K562 (cell line): ENCODE measurements around the gene SND1. TPM values are rescaled to one million over a fixed set of nuclear protein-coding genes. Genes with fewer than 3 reads are reported as not detected.

Experiments
- ATAC-seq: fragments of 200-7000 bp; cut with Tn5 transposase; 3 replicates; pipeline ENCODE4 v1.9.1; 2020; ENCODE audit warnings: moderate library complexity
- BruUV-seq: library from RNA; stranded (reverse); fragments of 400-500 nt; replicated peaks from 2 replicates; lab custom pipeline; 2021; lab: Mats Ljungman, UMichigan
- CTCF ChIA-PET: fragments of 300-600 bp; formaldehyde crosslinking; extraction: SDS; loops from one replicate; lab custom pipeline; 2021; ENCODE audit warnings: low intra/inter-chr PET ratio; lab: Yijun Ruan, JAX
- POLR2A ChIA-PET: fragments of 300-600, 350-650 bp; sonication (Branson Sonifier 250); formaldehyde crosslinking; extraction: SDS; loops from one replicate; lab custom pipeline; 2021; ENCODE audit warnings: antibody characterized with exemption, inconsistent platforms; lab: Yijun Ruan, JAX
- DNase-seq, 4 experiments: peaks; one replicate each; pipeline versions ENCODE4 v3.0.0 to v3.0.0-alpha.2; 2011 to 2018; ENCODE audit warnings: low spot score in 3 of 4, mixed read lengths in 3 of 4; ENCODE audit errors: extremely low read depth in 1 of 4
- FAIRE-seq: peaks from 2 replicates; lab custom pipeline; 2011; peaks lifted over from hg19 to GRCh38; lab: Jason Lieb, UNC
- H2AFZ ChIP-seq: 2 replicates; pipeline ENCODE4 v1.6.0; 2011; ENCODE audit warnings: low read depth, low read length, control low read depth, inconsistent platforms
- H3K27ac ChIP-seq: fragments of 200-600 bp; 3 replicates; pipeline ENCODE4 v1.8.0; 2011; ENCODE audit warnings: low read depth, mild to moderate bottlenecking, control low read depth, inconsistent platforms, low read length, moderate library complexity, mixed read lengths; ENCODE audit errors: extremely low read depth
- H3K27me3 ChIP-seq, 2 experiments: fragments of 300-600 bp in 1 of 2; 2 replicates in 1 of 2; 3 replicates in 1 of 2; pipeline versions ENCODE4 v1.6.0 to v1.8.0; 2011; ENCODE audit warnings: inconsistent platforms in 2 of 2, low read length in 2 of 2, mild to moderate bottlenecking in 1 of 2, mixed read lengths in 1 of 2, moderate library complexity in 1 of 2; ENCODE audit not compliant: control insufficient read depth in 2 of 2, insufficient read depth in 2 of 2
- H3K36me3 ChIP-seq: fragments of 300-600 bp; 3 replicates; pipeline ENCODE4 v1.8.0; 2011; ENCODE audit warnings: mild to moderate bottlenecking, low read length, inconsistent platforms; ENCODE audit not compliant: control insufficient read depth, insufficient read depth
- H3K4me1 ChIP-seq, 2 experiments: fragments of 200-600 bp in 1 of 2; replicated peaks in 1 of 2; 2 replicates in 1 of 2; 3 replicates in 1 of 2; pipeline versions ENCODE4 v1.5.1 to v1.8.0; 2011; ENCODE audit warnings: inconsistent platforms in 2 of 2, low read length in 2 of 2, mild to moderate bottlenecking in 1 of 2, mixed read lengths in 1 of 2, moderate library complexity in 1 of 2; ENCODE audit not compliant: control insufficient read depth in 2 of 2, insufficient read depth in 2 of 2
- H3K4me2 ChIP-seq: 2 replicates; pipeline ENCODE4 v1.6.1; 2011; ENCODE audit warnings: low read length, control low read depth, inconsistent platforms, mixed read lengths; ENCODE audit not compliant: insufficient read depth
- H3K4me3 ChIP-seq: fragments of 200-600 bp; sonication (generic), shearing (Covaris generic); 2 replicates; pipeline ENCODE4 v1.5.1; 2016; ENCODE audit warnings: control low read depth, inconsistent platforms
- H3K79me2 ChIP-seq: fragments of 200-600 bp; 3 replicates; pipeline ENCODE4 v1.8.0; 2011; ENCODE audit warnings: low read length, inconsistent platforms; ENCODE audit not compliant: control insufficient read depth, insufficient read depth
- H3K9ac ChIP-seq, 2 experiments: 2 replicates each; pipeline versions ENCODE4 v1.6.0 to v1.6.1; 2011; ENCODE audit warnings: low read depth in 2 of 2, low read length in 2 of 2, control low read depth in 1 of 2, inconsistent platforms in 1 of 2, mild to moderate bottlenecking in 1 of 2, mixed read lengths in 1 of 2; ENCODE audit not compliant: insufficient read depth in 1 of 2
- H3K9me1 ChIP-seq: one replicate; pipeline ENCODE4 v1.6.0; 2011; ENCODE audit warnings: inconsistent platforms, mild to moderate bottlenecking, low read length, moderate library complexity; ENCODE audit not compliant: control insufficient read depth, insufficient read depth
- H3K9me3 ChIP-seq: replicated peaks from 2 replicates; pipeline ENCODE4 v1.5.1; 2011; ENCODE audit warnings: low read depth, low read length, inconsistent platforms; ENCODE audit not compliant: control insufficient read depth, insufficient read depth
- H4K20me1 ChIP-seq: replicated peaks from 2 replicates; pipeline ENCODE4 v1.6.1; 2011; ENCODE audit warnings: low read length, inconsistent platforms, mixed read lengths; ENCODE audit not compliant: control insufficient read depth, insufficient read depth
- CCNT2 ChIP-seq: IDR thresholded peaks from 2 replicates; pipeline ENCODE4 v1.6.1; 2011; ENCODE audit warnings: borderline replicate concordance, low read depth, mild to moderate bottlenecking, moderate library complexity, mixed read lengths, low read length; ENCODE audit not compliant: insufficient read length; ENCODE audit errors: extremely low read depth
- EHMT2 ChIP-seq: fragments of 450-650 bp; IDR thresholded peaks from 2 replicates; pipeline ENCODE4 v1.6.1; 2018; ENCODE audit warnings: antibody characterized with exemption
- EZH2 ChIP-seq: IDR thresholded peaks from 2 replicates; pipeline ENCODE4 v1.6.1; 2012; ENCODE audit warnings: low read depth, mild to moderate bottlenecking, inconsistent platforms, low read length, borderline replicate concordance
- ILF3 ChIP-seq: fragments of 450-650 bp; IDR thresholded peaks from 2 replicates; pipeline ENCODE4 v1.6.1; 2018; ENCODE audit warnings: antibody characterized with exemption, mild to moderate bottlenecking, moderate library complexity, borderline replicate concordance
- LCOR ChIP-seq: sonication (generic); formaldehyde crosslinking; IDR thresholded peaks from 2 replicates; pipeline ENCODE4 v1.8.0; 2022; ENCODE audit warnings: mild to moderate bottlenecking, missing genetic modification reagents
- SMAD1 ChIP-seq: fragments of 150-350 bp; IDR thresholded peaks from 2 replicates; pipeline ENCODE4 v1.6.1; 2014; ENCODE audit warnings: low read length, low read depth; ENCODE audit not compliant: partially characterized antibody
- TCF7 ChIP-seq: sonication (generic); IDR thresholded peaks from 2 replicates; pipeline ENCODE4 v1.6.1; 2016; ENCODE audit warnings: antibody characterized with exemption, borderline replicate concordance
- U2AF2 ChIP-seq: fragments of 200-400 bp; formaldehyde crosslinking; optimal IDR thresholded peaks from 2 replicates; pipeline ENCODE3; 2017; ENCODE audit warnings: low read depth, mild to moderate bottlenecking, low read length
- ZEB2 ChIP-seq: fragments of 450-650 bp; IDR thresholded peaks from 2 replicates; pipeline ENCODE4 v1.6.1; 2016
- ZFPM2 ChIP-seq: fragments of 250-450 bp; sonication (Bioruptor Pico); IDR thresholded peaks from 2 replicates; pipeline ENCODE4 v1.5.1; 2022; ENCODE audit warnings: mild to moderate bottlenecking
- ZNF57 ChIP-seq: fragments of 450-650 bp; formaldehyde crosslinking; IDR thresholded peaks from 2 replicates; pipeline ENCODE4 v1.4.0; 2020; ENCODE audit warnings: mild to moderate bottlenecking, moderate library complexity
- ZNF584 ChIP-seq: fragments of 200-800 bp; sonication (Bioruptor generic); IDR thresholded peaks from 2 replicates; pipeline ENCODE4 v1.6.1; 2016; ENCODE audit warnings: low read depth, mild to moderate bottlenecking, missing genetic modification characterization, missing compliant biosample characterization
- WGBS: fragments of 100-300 bp; shearing (Covaris generic); methylation state at CpG from one replicate; pipeline ENCODE4 v1.1.6; 2016; ENCODE audit warnings: low coverage, mixed read lengths; ENCODE audit not compliant: insufficient coverage; ENCODE audit errors: missing lambda C conversion rate; 5-methylcytosine and 5-hydroxymethylcytosine counted together
- in situ Hi-C: fragments of 300-500 bp; cut with MboI; formaldehyde crosslinking; loops from 4 replicates; pipeline ENCODE4 v1.15.0; 2018; ENCODE audit warnings: inconsistent platforms, mixed read lengths
- intact Hi-C: fragments of 100-400 bp; cut with micrococcal nuclease; formaldehyde crosslinking; loops from 2 replicates; pipeline ENCODE4 v1.14.2; 2022
- polyA plus RNA-seq, 8 experiments: library from polyadenylated mRNA; depleted of rRNA in 4 of 8; stranded (reverse) in 5 of 8; unstranded in 3 of 8; fragments of >200 nt; fragmentation: Nextera tagmentation in 2 of 8; fragmentation: Illumina TruSeq in 1 of 8; extraction: Ambion mirVana in 2 of 8; extraction: Trizol in 1 of 8; gene quantifications; 2 replicates each; pipeline versions ENCODE4 v1.2.1 to v1.2.3, GENCODE V29; 2011 to 2014; ENCODE audit warnings: inconsistent platforms in 1 of 8, missing spikeins in 1 of 8
- total RNA-seq, 7 experiments: library from RNA; depleted of rRNA in 6 of 7; stranded (reverse); fragments of >200 nt in 6 of 7; fragmentation: Illumina TruSeq in 2 of 7; extraction: Trizol in 2 of 7; gene quantifications; 2 replicates each; pipeline versions ENCODE4 v1.2.1 to v1.2.3, GENCODE V29; 2011 to 2021; ENCODE audit warnings: low replicate concordance in 1 of 7
- TF ChIP-seq, protein P1 (sequence below): fragments of 450-650 bp; formaldehyde crosslinking; IDR thresholded peaks from 2 replicates; pipeline ENCODE4 v1.4.0; 2020; ENCODE audit warnings: mild to moderate bottlenecking, moderate library complexity
- TF ChIP-seq, protein P2 (sequence below): conservative IDR thresholded peaks from 2 replicates; pipeline ENCODE4 v1.6.1; 2011; ENCODE audit warnings: low read depth, mild to moderate bottlenecking, low read length; ENCODE audit not compliant: control insufficient read depth
- TF ChIP-seq, protein P3 (sequence below): fragments of 450-650 bp; IDR thresholded peaks from 2 replicates; pipeline ENCODE4 v1.6.1; 2018; ENCODE audit warnings: mild to moderate bottlenecking, low read depth; ENCODE audit not compliant: partially characterized antibody

SND1 gene
- total and polyA plus RNA-seq, 9 of the 15 experiments (the other 6 are each of a cell fraction or from before 2014, with no cell fraction given) = 46.5 to 307 (median 191) TPM

DNA sequence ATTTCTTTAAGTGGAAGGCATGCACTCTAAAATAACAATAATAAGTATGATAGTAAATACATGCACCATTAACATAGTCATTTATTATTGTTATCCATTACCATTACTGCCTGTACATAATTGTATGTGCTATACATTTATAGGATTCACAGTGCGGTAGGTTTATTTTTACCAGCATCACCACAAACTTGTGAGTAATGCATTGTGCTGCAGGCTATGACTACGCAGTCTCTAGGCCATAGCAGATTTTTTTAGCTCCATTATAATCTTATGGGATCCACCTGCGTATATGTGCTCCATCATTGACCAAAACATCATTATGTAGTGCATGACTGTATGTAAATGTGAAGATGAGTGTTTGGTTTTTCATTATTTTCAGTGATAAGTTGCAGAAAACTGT is 219.2 kb downstream of the SND1 start:
- ATAC-seq (no peak), DNase-seq (no peak), FAIRE-seq (no peak)
- intact Hi-C loops (no loop called here), in situ Hi-C loops (no loop called here)
- no peaks in the 10 kb centered on the region for H3K9me3 ChIP-seq
- H4K20me1 ChIP-seq = no peaks in the 10 kb centered on the region
- WGBS = 93% methylated on average over 3 of the region's 3 CpGs
- no peak overlapping the region for H2AFZ ChIP-seq
- BruUV-seq = no TSS peak
- no peak overlapping the region for H3K9ac ChIP-seq
- no peaks in the 10 kb centered on the region for H3K27me3 ChIP-seq
- no peak overlapping the region for H3K27ac ChIP-seq
- H3K4me1 ChIP-seq = peaks cover 0 to 3% of the 10 kb centered on the region in 2 experiments; a peak in 1 of 5 replicates
- H3K36me3 ChIP-seq = peaks cover 50% of the 10 kb centered on the region
- ChIA-PET CTCF (no interaction called here), POLR2A (interaction anchor here (1.3 to 1.5 kb wide), 2 partner anchors 10 to 32 kb away, joined by 6 to 9 read pairs; no protein-coding TSS in a partner anchor)
- no peak overlapping the region for H3K4me2 ChIP-seq
- no peak overlapping the region for H3K4me3 ChIP-seq
- peaks cover 4% of the 10 kb centered on the region for H3K9me1 ChIP-seq
- peaks cover 6% of the 10 kb centered on the region; the same call in 1 of the 3 replicates for H3K79me2 ChIP-seq
- TF ChIP-seq, protein P1, sequence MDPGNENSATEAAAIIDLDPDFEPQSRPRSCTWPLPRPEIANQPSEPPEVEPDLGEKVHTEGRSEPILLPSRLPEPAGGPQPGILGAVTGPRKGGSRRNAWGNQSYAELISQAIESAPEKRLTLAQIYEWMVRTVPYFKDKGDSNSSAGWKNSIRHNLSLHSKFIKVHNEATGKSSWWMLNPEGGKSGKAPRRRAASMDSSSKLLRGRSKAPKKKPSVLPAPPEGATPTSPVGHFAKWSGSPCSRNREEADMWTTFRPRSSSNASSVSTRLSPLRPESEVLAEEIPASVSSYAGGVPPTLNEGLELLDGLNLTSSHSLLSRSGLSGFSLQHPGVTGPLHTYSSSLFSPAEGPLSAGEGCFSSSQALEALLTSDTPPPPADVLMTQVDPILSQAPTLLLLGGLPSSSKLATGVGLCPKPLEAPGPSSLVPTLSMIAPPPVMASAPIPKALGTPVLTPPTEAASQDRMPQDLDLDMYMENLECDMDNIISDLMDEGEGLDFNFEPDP (CRISPR knock-in tag) = no peak
- TF ChIP-seq CCNT2 (no peak), EHMT2 (no peak), SMAD1 (no peak), ZNF584 (CRISPR knock-in tag) (no peak), ZFPM2 (CRISPR knock-in tag) (no peak), ZEB2 (no peak), EZH2 (no peak), ILF3 (no peak), U2AF2 (no peak), ZNF57 (CRISPR knock-in tag) (no peak), TCF7 (no peak), LCOR (CRISPR knock-in tag) (no peak)
- TF ChIP-seq, protein P2, sequence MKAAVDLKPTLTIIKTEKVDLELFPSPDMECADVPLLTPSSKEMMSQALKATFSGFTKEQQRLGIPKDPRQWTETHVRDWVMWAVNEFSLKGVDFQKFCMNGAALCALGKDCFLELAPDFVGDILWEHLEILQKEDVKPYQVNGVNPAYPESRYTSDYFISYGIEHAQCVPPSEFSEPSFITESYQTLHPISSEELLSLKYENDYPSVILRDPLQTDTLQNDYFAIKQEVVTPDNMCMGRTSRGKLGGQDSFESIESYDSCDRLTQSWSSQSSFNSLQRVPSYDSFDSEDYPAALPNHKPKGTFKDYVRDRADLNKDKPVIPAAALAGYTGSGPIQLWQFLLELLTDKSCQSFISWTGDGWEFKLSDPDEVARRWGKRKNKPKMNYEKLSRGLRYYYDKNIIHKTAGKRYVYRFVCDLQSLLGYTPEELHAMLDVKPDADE = no peak
- TF ChIP-seq, protein P3, sequence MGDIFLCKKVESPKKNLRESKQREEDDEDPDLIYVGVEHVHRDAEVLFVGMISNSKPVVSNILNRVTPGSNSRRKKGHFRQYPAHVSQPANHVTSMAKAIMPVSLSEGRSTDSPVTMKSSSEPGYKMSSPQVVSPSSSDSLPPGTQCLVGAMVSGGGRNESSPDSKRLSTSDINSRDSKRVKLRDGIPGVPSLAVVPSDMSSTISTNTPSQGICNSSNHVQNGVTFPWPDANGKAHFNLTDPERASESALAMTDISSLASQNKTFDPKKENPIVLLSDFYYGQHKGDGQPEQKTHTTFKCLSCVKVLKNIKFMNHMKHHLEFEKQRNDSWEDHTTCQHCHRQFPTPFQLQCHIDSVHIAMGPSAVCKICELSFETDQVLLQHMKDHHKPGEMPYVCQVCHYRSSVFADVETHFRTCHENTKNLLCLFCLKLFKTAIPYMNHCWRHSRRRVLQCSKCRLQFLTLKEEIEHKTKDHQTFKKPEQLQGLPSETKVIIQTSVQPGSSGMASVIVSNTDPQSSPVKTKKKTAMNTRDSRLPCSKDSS = no peak
